Mesenchymal stem cell (in vitro differentiated cells and primary cell): ENCODE results near the gene KPNA1.
"Not testable (repeated sequence)": the region's sequence is repeated elsewhere in the genome, so short reads cannot be mapped to it uniquely, and the experiment has no call there.

Experiments
- DNase-seq: peaks from one replicate; pipeline ENCODE4 v3.0.0-alpha.2; 2013
- H2AFZ ChIP-seq: one replicate; pipeline ENCODE4 v1.6.1; 2013; ENCODE audit warnings: low read depth, mild to moderate bottlenecking, control low read depth, inconsistent platforms, low read length, moderate library complexity
- H2AK5ac ChIP-seq: 2 replicates; pipeline ENCODE4 v1.6.1; 2013; ENCODE audit warnings: low read length, moderate library complexity, mild to moderate bottlenecking, inconsistent platforms; ENCODE audit not compliant: severe bottlenecking
- H2BK120ac ChIP-seq: one replicate; pipeline ENCODE4 v1.6.1; 2013; ENCODE audit warnings: low read depth, mild to moderate bottlenecking, inconsistent platforms, low read length, moderate library complexity
- H2BK12ac ChIP-seq, 2 experiments: one replicate each; pipeline ENCODE4 v1.6.1; 2013; ENCODE audit warnings: inconsistent platforms in 2 of 2, low read length in 2 of 2, mild to moderate bottlenecking in 2 of 2, moderate library complexity in 2 of 2, control low read depth in 1 of 2
- H2BK15ac ChIP-seq: one replicate; pipeline ENCODE4 v1.6.1; 2013; ENCODE audit warnings: mild to moderate bottlenecking, low read depth, inconsistent platforms; ENCODE audit not compliant: poor library complexity, severe bottlenecking
- H2BK5ac ChIP-seq: 2 replicates; pipeline ENCODE4 v1.6.1; 2013; ENCODE audit warnings: low read depth, mild to moderate bottlenecking, low read length, control low read depth, inconsistent platforms; ENCODE audit not compliant: poor library complexity, severe bottlenecking
- H3K14ac ChIP-seq, 2 experiments: one replicate each; pipeline ENCODE4 v1.6.1; 2013; ENCODE audit warnings: inconsistent platforms in 2 of 2, low read length in 2 of 2, control low read depth in 1 of 2, mild to moderate bottlenecking in 1 of 2, moderate library complexity in 1 of 2
- H3K18ac ChIP-seq, 2 experiments: one replicate each; pipeline ENCODE4 v1.6.1; 2013; ENCODE audit warnings: inconsistent platforms in 2 of 2, low read length in 2 of 2, control low read depth in 1 of 2, low read depth in 1 of 2, mild to moderate bottlenecking in 1 of 2
- H3K23ac ChIP-seq, 2 experiments: one replicate each; pipeline ENCODE4 v1.6.1; 2013; ENCODE audit warnings: inconsistent platforms in 2 of 2, low read length in 2 of 2, mild to moderate bottlenecking in 2 of 2, moderate library complexity in 2 of 2, control low read depth in 1 of 2
- H3K27ac ChIP-seq: 2 replicates; pipeline ENCODE4 v1.5.1; 2013; ENCODE audit warnings: mild to moderate bottlenecking, moderate library complexity, low read length, control low read depth, inconsistent platforms; ENCODE audit not compliant: poor library complexity, severe bottlenecking
- H3K27me3 ChIP-seq, 2 experiments: 2 replicates each; pipeline versions ENCODE4 v1.6.1 to v1.7.0; 2013; ENCODE audit warnings: low read length in 2 of 2, mild to moderate bottlenecking in 2 of 2, moderate library complexity in 2 of 2, control low read depth in 1 of 2, inconsistent platforms in 1 of 2; ENCODE audit not compliant: control insufficient read depth in 1 of 2, insufficient read depth in 1 of 2
- H3K36me3 ChIP-seq, 2 experiments: 2 replicates each; pipeline versions ENCODE4 v1.6.1 to v1.7.0; 2013; ENCODE audit warnings: low read length in 2 of 2, control low read depth in 1 of 2, inconsistent platforms in 1 of 2, low read depth in 1 of 2, mild to moderate bottlenecking in 1 of 2; ENCODE audit not compliant: insufficient read depth in 2 of 2, control insufficient read depth in 1 of 2
- H3K4ac ChIP-seq, 2 experiments: one replicate each; pipeline ENCODE4 v1.6.1; 2013; ENCODE audit warnings: inconsistent platforms in 2 of 2, low read length in 2 of 2, mild to moderate bottlenecking in 2 of 2, moderate library complexity in 2 of 2, control low read depth in 1 of 2, low read depth in 1 of 2
- H3K4me1 ChIP-seq: 2 replicates; pipeline ENCODE4 v1.6.1; 2013; ENCODE audit warnings: low read depth, low read length, control low read depth; ENCODE audit not compliant: control insufficient read depth, insufficient read depth
- H3K4me2 ChIP-seq: 2 replicates; pipeline ENCODE4 v1.6.1; 2013; ENCODE audit warnings: low read length, mild to moderate bottlenecking, inconsistent platforms; ENCODE audit not compliant: poor library complexity, severe bottlenecking
- H3K4me3 ChIP-seq, 2 experiments: 2 replicates each; pipeline versions ENCODE4 v1.5.1 to v1.7.0; 2013; ENCODE audit warnings: low read length in 2 of 2, mild to moderate bottlenecking in 2 of 2, control low read depth in 1 of 2, low read depth in 1 of 2; ENCODE audit not compliant: insufficient read depth in 1 of 2
- H3K79me1 ChIP-seq: replicated peaks from 2 replicates; pipeline ENCODE4 v1.6.1; 2013; ENCODE audit warnings: mild to moderate bottlenecking, control low read depth, low read length, inconsistent platforms; ENCODE audit not compliant: poor library complexity, severe bottlenecking
- H3K9ac ChIP-seq: 2 replicates; pipeline ENCODE4 v1.7.0; 2013; ENCODE audit warnings: mild to moderate bottlenecking, low read length, moderate library complexity
- H3K9me3 ChIP-seq: 2 replicates; pipeline ENCODE4 v1.7.0; 2013; ENCODE audit warnings: mild to moderate bottlenecking, low read length; ENCODE audit not compliant: control insufficient read depth
- H4K8ac ChIP-seq: one replicate; pipeline ENCODE4 v1.6.1; 2013; ENCODE audit warnings: inconsistent platforms, mild to moderate bottlenecking, low read length, moderate library complexity
- H4K91ac ChIP-seq: one replicate; pipeline ENCODE4 v1.6.1; 2013; ENCODE audit warnings: mild to moderate bottlenecking, low read length, inconsistent platforms
- WGBS: methylation state at CpG from one replicate; pipeline ENCODE4 v1.1.7; 2013; ENCODE audit warnings: mixed read lengths; 5-methylcytosine and 5-hydroxymethylcytosine counted together

Gene KPNA1

DNA sequence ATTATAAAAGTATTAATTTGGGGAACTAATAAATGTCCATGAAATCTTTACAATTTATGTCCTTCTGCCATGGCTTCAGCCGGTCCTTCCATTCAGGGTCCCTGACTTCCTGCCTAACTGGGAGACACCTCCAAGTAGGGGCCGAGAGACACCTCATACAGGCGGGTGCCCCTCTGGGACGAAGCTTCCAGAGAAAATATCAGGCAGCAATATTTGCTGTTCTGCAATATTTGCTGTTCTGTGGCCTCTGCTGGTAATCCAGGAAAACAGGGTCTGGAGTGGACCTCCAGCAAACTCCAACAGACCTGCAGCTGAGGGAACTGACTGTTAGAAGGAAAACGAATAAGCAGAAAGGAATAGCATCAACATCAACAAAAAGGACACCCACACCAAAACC is 70.2 kb downstream of the KPNA1 start:
- H2BK120ac ChIP-seq, H3K4ac ChIP-seq, H3K9ac ChIP-seq, H3K23ac ChIP-seq, H3K9me3 ChIP-seq, H3K4me3 ChIP-seq, H3K4me1 ChIP-seq, H3K27me3 ChIP-seq, H2AK5ac ChIP-seq, DNase-seq, H2BK5ac ChIP-seq, H3K18ac ChIP-seq, H3K4me2 ChIP-seq, H3K27ac ChIP-seq, H4K91ac ChIP-seq, H2BK12ac ChIP-seq, H2AFZ ChIP-seq, H2BK15ac ChIP-seq, H3K14ac ChIP-seq, H4K8ac ChIP-seq: not testable (repeated sequence)
- peaks cover 11% of the 10 kb centered on the region for H3K79me1 ChIP-seq
- 99% methylated on average over 4 of the region's 5 CpGs for WGBS
- H3K36me3 ChIP-seq: peaks cover 15 to 73% of the 10 kb centered on the region in 2 experiments

DNA sequence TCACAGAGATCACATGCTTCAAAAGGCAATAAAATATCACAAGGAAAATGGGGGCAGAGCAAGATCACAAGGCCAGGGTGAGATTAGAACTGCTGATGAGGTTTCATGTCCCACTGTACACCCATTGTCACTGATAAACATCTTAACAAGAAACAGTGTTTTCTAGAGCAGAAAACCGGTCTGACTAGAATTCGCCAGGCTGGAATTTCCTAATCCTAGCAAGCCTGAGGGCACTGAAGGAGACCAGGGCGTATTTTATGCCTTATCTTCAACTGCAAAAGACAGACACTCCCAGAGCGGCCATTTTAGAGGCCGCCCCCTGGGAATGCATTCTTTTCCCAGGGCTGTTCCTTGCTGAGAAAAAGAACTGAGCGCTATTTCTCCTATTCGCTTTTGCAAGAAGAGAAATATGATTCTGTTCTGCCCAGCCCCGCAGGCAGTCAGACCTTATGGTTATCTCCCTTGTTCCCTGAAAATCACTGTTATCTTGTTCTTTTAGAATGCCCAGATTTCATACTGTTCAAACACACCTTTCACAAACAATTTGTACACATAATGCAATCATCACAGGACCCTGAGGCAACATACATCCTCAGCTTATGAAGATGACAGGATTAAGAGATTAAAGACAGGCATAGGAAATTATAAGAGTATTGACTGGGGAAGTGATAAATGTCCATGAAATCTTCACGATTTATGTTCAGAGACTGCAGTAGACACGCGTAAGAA is 70.8 kb downstream of the KPNA1 start:
- not testable (repeated sequence) for H2AK5ac ChIP-seq, H3K9ac ChIP-seq, DNase-seq, H3K27ac ChIP-seq, H4K8ac ChIP-seq, H3K18ac ChIP-seq, H3K4me3 ChIP-seq, H2BK5ac ChIP-seq, H3K4me1 ChIP-seq, H3K4me2 ChIP-seq, H4K91ac ChIP-seq, H2BK120ac ChIP-seq, H3K23ac ChIP-seq, H3K9me3 ChIP-seq, H2AFZ ChIP-seq, H2BK12ac ChIP-seq, H3K27me3 ChIP-seq, H2BK15ac ChIP-seq, H3K14ac ChIP-seq, H3K4ac ChIP-seq
- WGBS: 94% methylated on average over 11 of the region's 11 CpGs
- peaks cover 15 to 73% of the 10 kb centered on the region in 2 experiments for H3K36me3 ChIP-seq
- H3K79me1 ChIP-seq: peaks cover 14% of the 10 kb centered on the region

DNA sequence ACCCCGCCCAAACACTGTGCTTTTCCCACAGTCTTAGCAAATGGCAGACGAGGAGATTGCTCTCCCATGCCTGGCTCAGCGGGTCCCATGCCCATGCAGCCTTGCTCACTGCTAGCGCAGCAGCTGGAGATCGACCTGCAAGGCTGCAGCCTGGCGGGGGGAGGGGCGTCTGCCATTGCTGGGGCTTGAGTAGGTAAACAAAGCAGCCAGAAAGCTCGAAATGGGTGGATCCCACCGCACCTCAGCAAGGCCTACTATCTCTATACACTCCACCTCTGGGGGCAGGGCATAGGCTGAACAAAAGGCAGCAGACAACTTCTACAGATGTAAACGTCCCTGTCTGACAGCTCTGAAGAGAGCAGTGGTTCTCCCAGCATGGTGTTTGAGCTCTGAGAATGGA is 71.6 kb downstream of the KPNA1 start:
- Histone ChIP-seq H3K4me2 (no peak overlapping the region), H2AK5ac (no peak overlapping the region), H4K8ac (no peak overlapping the region), H2BK12ac (no peak overlapping the region), H3K4me3 (no peak overlapping the region), H3K4ac (no peak overlapping the region), H4K91ac (no peak overlapping the region), H2BK5ac (no peak overlapping the region), H3K23ac (no peak overlapping the region), H2BK15ac (no peak overlapping the region), H3K9me3 (no peaks in the 10 kb centered on the region), H2AFZ (no peak overlapping the region), H3K14ac (no peak overlapping the region), H3K36me3 (peaks cover 19 to 73% of the 10 kb centered on the region in 2 experiments), H3K27ac (no peak overlapping the region), H3K9ac (no peak overlapping the region), H3K79me1 (peaks cover 14% of the 10 kb centered on the region), H3K4me1 (peaks cover 2% of the 10 kb centered on the region), H2BK120ac (no peak overlapping the region), H3K27me3 (no peaks in the 10 kb centered on the region), H3K18ac (no peak overlapping the region)
- no peak for DNase-seq
- WGBS: 79% methylated on average over 10 of the region's 10 CpGs

GRCh38 chr3:122435950-122436349 is 78.8 kb downstream of the KPNA1 start:
- H2BK120ac ChIP-seq: no peak overlapping the region
- no peak overlapping the region for H2BK5ac ChIP-seq
- peaks cover 21% of the 10 kb centered on the region for H3K79me1 ChIP-seq
- no peak for DNase-seq
- no peak overlapping the region for H3K14ac ChIP-seq
- H3K4me1 ChIP-seq: no peaks in the 10 kb centered on the region
- 99% methylated on average over 9 of the region's 9 CpGs for WGBS
- H3K4me3 ChIP-seq: no peak overlapping the region
- no peak overlapping the region for H2AFZ ChIP-seq
- H4K91ac ChIP-seq: no peak overlapping the region
- H3K9me3 ChIP-seq: peaks cover 4% of the 10 kb centered on the region
- H3K27ac ChIP-seq: no peak overlapping the region
- no peak overlapping the region for H4K8ac ChIP-seq
- peaks cover 25 to 92% of the 10 kb centered on the region in 2 experiments for H3K36me3 ChIP-seq
- no peaks in the 10 kb centered on the region for H3K27me3 ChIP-seq
- H3K4me2 ChIP-seq: no peak overlapping the region
- no peak overlapping the region for H3K23ac ChIP-seq
- H3K9ac ChIP-seq: no peak overlapping the region
- no peak overlapping the region for H2AK5ac ChIP-seq
- H3K4ac ChIP-seq: no peak overlapping the region
- H2BK15ac ChIP-seq: no peak overlapping the region
- H3K18ac ChIP-seq: no peak overlapping the region
- no peak overlapping the region for H2BK12ac ChIP-seq
